ENCODE measurements around the gene GIT2. TPM values are rescaled to one million over a fixed set of nuclear protein-coding genes. Genes with fewer than 3 reads are reported as not detected.

GIT2 gene
- total and polyA plus RNA-seq, 3 donors from 2014 or later: 47.2 to 51.9 (median 47.2) TPM

GRCh38 chr12:110006115-110006514, 9.9 kb upstream of the GIT2 start:
- Histone ChIP-seq H3K4me3 (no peak overlapping the region), H3K27ac (no peak overlapping the region), H3K36me3 (ENCODE audit: low read depth, missing control alignments) (no peaks in the 10 kb centered on the region), H3K4me1 (no peaks in the 10 kb centered on the region), H3K9me3 (no peaks in the 10 kb centered on the region), H3K27me3 (no peaks in the 10 kb centered on the region)
- DNase-seq: no peak
- TF ChIP-seq CTCF (IDR thresholded peaks at IDR 0.05): no peak
- intact Hi-C loops (cut with DNase I; ENCODE audit: low total_unique reads): no loop called here
- 97 to 98% methylated on average over 4 of the region's 4 CpGs for WGBS, 2 donors

- Histone ChIP-seq H3K9me3 (no peaks in the 10 kb centered on the region), H3K4me1 (peaks cover 1% of the 10 kb centered on the region), H3K27me3 (no peaks in the 10 kb centered on the region), H3K36me3 (ENCODE audit: low read depth, missing control alignments) (no peaks in the 10 kb centered on the region), H3K27ac (no peak overlapping the region), H3K4me3 (no peak overlapping the region)
- 90 to 95% methylated on average over 7 of the region's 7 CpGs for WGBS, 2 donors
- DNase-seq: no peak
- intact Hi-C loops (cut with DNase I; ENCODE audit: low total_unique reads): no loop called here
- TF ChIP-seq POLR2A (IDR thresholded peaks at IDR 0.05): no peak
- no peak for TF ChIP-seq CTCF (IDR thresholded peaks at IDR 0.05)
Observed at GRCh38 chr12:110005319-110005973, 9.3 kb upstream of the GIT2 start.

GRCh38 chr12:110004598-110004997, 8.4 kb upstream of the GIT2 start:
- no peak overlapping the region for H3K27ac ChIP-seq
- 75 to 85% methylated on average over 4 of the region's 4 CpGs for WGBS, 2 donors
- H3K36me3 ChIP-seq (ENCODE audit: low read depth, missing control alignments): no peaks in the 10 kb centered on the region

GRCh38 chr12:110002676-110003515, 6.7 kb upstream of the GIT2 start:
- no peak for TF ChIP-seq POLR2A (IDR thresholded peaks at IDR 0.05)
- no peak for TF ChIP-seq CTCF (IDR thresholded peaks at IDR 0.05)
- Histone ChIP-seq H3K27ac (no peak overlapping the region), H3K4me3 (no peak overlapping the region), H3K27me3 (no peaks in the 10 kb centered on the region), H3K4me1 (peaks cover 6% of the 10 kb centered on the region), H3K9me3 (no peaks in the 10 kb centered on the region), H3K36me3 (ENCODE audit: low read depth, missing control alignments) (no peaks in the 10 kb centered on the region)
- DNase-seq: no peak
- intact Hi-C loops (cut with DNase I; ENCODE audit: low total_unique reads): no loop called here
- WGBS, 2 donors: 86% methylated on average over 8 of the region's 8 CpGs

More at GRCh38 chr12:110004598-110004997, 8.4 kb upstream of the GIT2 start:
- H3K4me3 ChIP-seq: no peak overlapping the region
- H3K4me1 ChIP-seq: peaks cover 6% of the 10 kb centered on the region
- H3K9me3 ChIP-seq: no peaks in the 10 kb centered on the region
- TF ChIP-seq POLR2A (IDR thresholded peaks at IDR 0.05): no peak
- TF ChIP-seq CTCF (IDR thresholded peaks at IDR 0.05): no peak
- no peaks in the 10 kb centered on the region for H3K27me3 ChIP-seq
- DNase-seq: no peak
- intact Hi-C loops (cut with DNase I; ENCODE audit: low total_unique reads): no loop called here
